Coronary artery (tissue), 2 donors: ENCODE measurements around the gene PHACTR2.

ENCODE experiments used
- DNase-seq: peaks from one replicate; pipeline ENCODE4 v3.0.0-alpha.2; 2017; ENCODE audit warnings: low spot score
- H3K27ac ChIP-seq, 2 donors: fragments of 200-600 bp; sonication (generic); one replicate each; pipeline ENCODE4 v1.5.1; 2016 to 2019
- H3K4me3 ChIP-seq: fragments of 200-600 bp; sonication (generic); 2 replicates; pipeline ENCODE4 v1.5.1; 2016; ENCODE audit warnings: mild to moderate bottlenecking, moderate library complexity
- CTCF ChIP-seq: fragments of 200-600 bp; sonication (generic); IDR thresholded peaks from one replicate; pipeline ENCODE4 v1.5.1; 2019; ENCODE audit warnings: antibody characterized with exemption

The PHACTR2 gene

GRCh38 chr6:143687591-143687990 lies 9.8 kb downstream of the PHACTR2 start:
- DNase-seq, result no peak
- H3K27ac ChIP-seq, result peak overlapping the region; percentile 69 to 74
- H3K4me3 ChIP-seq, result peak overlapping the region; percentile 25
- no peak for TF ChIP-seq CTCF

- Histone ChIP-seq H3K27ac (peak overlapping the region in 1 of 2 donors; percentile 74), H3K4me3 (no peak overlapping the region)
- no peak for DNase-seq
- TF ChIP-seq CTCF, result no peak
These were observed 10.9 kb downstream of the PHACTR2 start for GRCh38 chr6:143688681-143689080.

DNA sequence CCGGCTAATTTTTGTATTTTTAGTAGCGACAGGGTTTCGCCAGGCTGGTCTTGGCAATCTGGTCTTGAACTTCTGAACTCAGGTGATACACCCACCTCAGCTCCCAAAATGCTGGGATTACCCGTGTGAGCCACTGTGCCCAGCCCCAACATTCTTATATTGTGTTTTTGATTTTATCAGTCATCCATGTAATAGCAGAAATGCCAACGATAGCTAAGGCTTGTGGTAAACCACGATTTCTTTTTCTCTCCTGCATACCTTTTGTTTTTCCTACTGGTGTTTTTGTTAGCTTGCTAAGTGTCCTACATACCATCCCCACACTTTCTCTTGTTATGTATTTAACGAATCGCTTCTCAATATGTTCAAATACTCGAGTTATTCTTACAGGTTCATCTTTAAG lies 12.1 kb downstream of the PHACTR2 start:
- H3K4me3 ChIP-seq, result no peak overlapping the region
- TF ChIP-seq CTCF, result no peak
- DNase-seq, result no peak
- H3K27ac ChIP-seq, result peak overlapping the region; percentile 17 to 34

DNA sequence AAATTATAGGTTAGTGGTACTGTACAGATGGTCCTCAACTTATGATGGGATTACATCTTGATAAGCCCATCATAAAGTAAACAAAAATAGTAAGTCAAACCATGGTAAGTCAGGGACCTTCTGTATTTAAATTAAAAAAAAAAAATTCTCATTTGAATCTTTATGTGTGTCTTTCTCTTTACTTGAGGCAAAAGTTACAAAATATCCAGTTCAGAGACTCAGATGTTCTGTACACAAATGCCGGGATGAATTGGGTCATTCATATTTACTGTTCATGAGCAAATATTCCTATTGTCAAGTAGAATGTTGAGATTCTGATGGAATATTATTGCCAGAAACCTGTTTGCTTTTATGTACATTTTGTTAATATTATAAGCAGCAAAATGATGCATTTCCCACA lies 13.4 kb downstream of the PHACTR2 start:
- TF ChIP-seq CTCF, result no peak
- Histone ChIP-seq H3K4me3 (no peak overlapping the region), H3K27ac (peak overlapping the region; percentile 37 to 67)
- DNase-seq, result no peak

- no peak for TF ChIP-seq CTCF
- Histone ChIP-seq H3K4me3 (peak overlapping the region; percentile 27), H3K27ac (peak overlapping the region; percentile 37 to 67)
- no peak for DNase-seq
These were observed 14.3 kb downstream of the PHACTR2 start for GRCh38 chr6:143691900-143692636.

- no peak for DNase-seq
- no peak for TF ChIP-seq CTCF
- H3K27ac ChIP-seq, result peak overlapping the region; percentile 37 to 67
- H3K4me3 ChIP-seq, result peak overlapping the region; percentile 27
These were observed 14.9 kb downstream of the PHACTR2 start for GRCh38 chr6:143692696-143693095.

- H3K4me3 ChIP-seq, result no peak overlapping the region
- TF ChIP-seq CTCF, result no peak
- H3K27ac ChIP-seq, result no peak overlapping the region
- DNase-seq, result no peak
These were observed 16.2 kb downstream of the PHACTR2 start for GRCh38 chr6:143694013-143694412.
